ENCODE measurements around the gene PDE4D.
"Not testable (repeated sequence)": the region's sequence is repeated elsewhere in the genome, so short reads cannot be mapped to it uniquely, and the experiment has no call there.

PDE4D gene

GRCh38 chr5:59458321-59458720 is 435.2 kb downstream of the PDE4D start:
- DNase-seq: no peak

GRCh38 chr5:59449905-59450644 is 443.5 kb downstream of the PDE4D start:
- DNase-seq: no peak

- no peak for DNase-seq
Measured at GRCh38 chr5:59446356-59446755, 447.2 kb downstream of the PDE4D start.

GRCh38 chr5:59445741-59446140 is 447.8 kb downstream of the PDE4D start:
- no peak for DNase-seq

- no peak for DNase-seq
Measured at GRCh38 chr5:59439303-59439702, 454.2 kb downstream of the PDE4D start.

- no peak for DNase-seq
Measured at GRCh38 chr5:59437176-59437575, 456.4 kb downstream of the PDE4D start.

GRCh38 chr5:59436364-59437148 is 457.0 kb downstream of the PDE4D start:
- DNase-seq: no peak

GRCh38 chr5:59433174-59433573 is 460.4 kb downstream of the PDE4D start:
- no peak for DNase-seq

GRCh38 chr5:59430066-59430685 is 463.4 kb downstream of the PDE4D start:
- no peak for DNase-seq

- DNase-seq: no peak
Measured at GRCh38 chr5:59428391-59428790, 465.1 kb downstream of the PDE4D start.

GRCh38 chr5:59424515-59424914 is 469.0 kb downstream of the PDE4D start:
- no peak for DNase-seq

- DNase-seq: no peak
Measured at GRCh38 chr5:59423021-59423420, 470.5 kb downstream of the PDE4D start.

GRCh38 chr5:59421986-59422941 is 471.3 kb downstream of the PDE4D start:
- no peak for DNase-seq

- no peak for DNase-seq
Measured at GRCh38 chr5:59420596-59420995, 472.9 kb downstream of the PDE4D start.

- no peak for DNase-seq
Measured at GRCh38 chr5:59418808-59419207, 474.7 kb downstream of the PDE4D start.

GRCh38 chr5:59416451-59416850 is 477.1 kb downstream of the PDE4D start:
- DNase-seq: no peak

- no peak for DNase-seq
Measured at GRCh38 chr5:59416026-59416425, 477.5 kb downstream of the PDE4D start.

GRCh38 chr5:59412428-59412827 is 481.1 kb downstream of the PDE4D start:
- no peak for DNase-seq

- not testable (repeated sequence) for DNase-seq
Measured at GRCh38 chr5:59408997-59409396, 484.5 kb downstream of the PDE4D start.

- no peak for DNase-seq
Measured at GRCh38 chr5:59407967-59408366, 485.6 kb downstream of the PDE4D start.

GRCh38 chr5:59401637-59402036 is 491.9 kb downstream of the PDE4D start:
- no peak for DNase-seq

GRCh38 chr5:59394956-59395355 is 498.6 kb downstream of the PDE4D start:
- DNase-seq: not testable (repeated sequence)
